GM18867 (cell line): ENCODE results near the gene FSTL4.
"Not testable (repeated sequence)": the region's sequence is repeated elsewhere in the genome, so short reads cannot be mapped to it uniquely, and the experiment has no call there.

Source experiments
- ATAC-seq: cut with Tn5 transposase; IDR thresholded peaks from one replicate; pipeline ENCODE4 v1.9.1; 2021; ENCODE audit warnings: mild to moderate bottlenecking, moderate library complexity; ENCODE audit not compliant: unreplicated experiment

The FSTL4 gene

GRCh38 chr5:133559960-133560359 lies 52.4 kb downstream of the FSTL4 start:
- ATAC-seq = no peak

DNA sequence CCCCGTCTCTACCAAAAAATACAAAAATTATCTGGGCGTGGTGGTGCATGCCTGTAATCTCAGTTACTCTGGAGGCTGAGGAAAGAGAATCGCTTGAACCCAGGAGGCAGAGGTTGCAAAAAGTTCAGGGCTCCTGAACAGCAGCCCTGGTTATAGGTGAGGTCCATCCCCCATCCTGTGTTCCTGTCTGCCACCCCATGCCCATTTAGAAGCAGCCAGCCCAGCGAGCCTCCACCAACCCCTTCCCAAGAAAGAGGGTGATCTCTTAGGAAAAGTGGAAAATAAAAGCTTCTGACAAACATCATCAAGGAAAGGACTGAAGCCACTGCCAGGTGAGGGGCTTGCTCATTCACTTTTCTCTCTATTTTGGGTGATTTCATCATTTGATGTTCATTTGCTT lies 55.8 kb downstream of the FSTL4 start:
- no peak for ATAC-seq

DNA sequence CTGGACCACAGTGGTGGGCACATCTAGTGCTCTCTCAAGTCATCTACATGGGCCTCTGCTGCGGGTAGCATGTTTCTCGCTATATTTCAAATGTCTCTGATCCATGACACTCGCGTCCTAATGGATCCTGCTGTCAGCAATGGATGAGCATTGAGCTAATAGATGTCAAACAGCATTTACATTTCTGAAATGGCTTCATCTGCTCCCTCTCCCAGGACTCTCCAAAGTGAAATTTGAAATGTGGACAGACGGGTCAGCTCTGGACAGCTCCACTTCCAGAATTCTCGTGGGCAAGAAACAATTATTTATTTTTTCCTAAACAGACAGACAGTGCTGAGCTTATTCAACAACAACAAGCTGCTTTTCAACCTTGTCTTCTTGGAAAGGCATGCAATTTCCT lies 58.1 kb downstream of the FSTL4 start:
- no peak for ATAC-seq

- ATAC-seq = peak; percentile 66
These were observed 59.3 kb downstream of the FSTL4 start for GRCh38 chr5:133552925-133553525.

DNA sequence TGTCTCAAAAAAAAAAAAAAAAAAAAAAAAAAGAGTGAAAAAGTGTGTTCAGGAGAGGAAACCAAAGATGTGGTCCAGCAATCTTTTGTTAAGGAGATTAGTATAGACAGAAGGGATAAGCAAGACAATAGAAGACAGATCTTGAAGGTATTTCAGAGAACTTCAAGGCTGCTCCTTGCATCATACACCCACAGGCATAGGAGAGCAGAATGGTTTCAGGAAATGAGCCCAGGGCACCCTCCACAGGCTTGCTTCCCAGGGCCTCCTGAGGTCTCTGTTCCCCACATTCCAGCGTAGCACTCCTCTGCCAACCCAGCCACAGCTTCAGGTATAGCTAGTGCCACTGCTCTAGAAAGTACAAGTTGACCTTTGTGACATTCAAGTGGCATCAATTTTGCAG lies 65.8 kb downstream of the FSTL4 start:
- no peak for ATAC-seq

GRCh38 chr5:133544346-133544745 lies 68.0 kb downstream of the FSTL4 start:
- ATAC-seq = no peak

DNA sequence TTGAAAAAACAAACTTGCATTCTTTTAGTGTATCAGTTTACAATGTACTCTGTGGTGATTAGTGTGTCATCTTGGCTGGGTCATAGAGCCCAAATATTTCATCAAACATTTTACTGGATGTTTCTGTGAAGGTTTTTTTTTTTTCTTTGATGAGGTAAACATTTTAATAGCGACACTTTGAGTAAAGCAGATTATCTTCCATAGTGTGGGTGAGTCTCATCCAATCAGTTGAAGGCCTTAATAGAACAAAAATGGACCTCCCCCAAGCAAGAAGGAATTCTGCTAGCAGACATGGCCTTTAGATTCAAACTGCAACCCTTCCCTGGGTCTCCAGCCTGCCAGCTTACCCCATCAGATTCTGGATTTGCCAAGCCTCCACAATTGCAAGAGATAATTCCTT lies 72.5 kb downstream of the FSTL4 start:
- ATAC-seq = no peak

- no peak for ATAC-seq
These were observed 73.6 kb downstream of the FSTL4 start for GRCh38 chr5:133538718-133539117.

GRCh38 chr5:133535241-133535929 lies 77.0 kb downstream of the FSTL4 start:
- not testable (repeated sequence) for ATAC-seq

DNA sequence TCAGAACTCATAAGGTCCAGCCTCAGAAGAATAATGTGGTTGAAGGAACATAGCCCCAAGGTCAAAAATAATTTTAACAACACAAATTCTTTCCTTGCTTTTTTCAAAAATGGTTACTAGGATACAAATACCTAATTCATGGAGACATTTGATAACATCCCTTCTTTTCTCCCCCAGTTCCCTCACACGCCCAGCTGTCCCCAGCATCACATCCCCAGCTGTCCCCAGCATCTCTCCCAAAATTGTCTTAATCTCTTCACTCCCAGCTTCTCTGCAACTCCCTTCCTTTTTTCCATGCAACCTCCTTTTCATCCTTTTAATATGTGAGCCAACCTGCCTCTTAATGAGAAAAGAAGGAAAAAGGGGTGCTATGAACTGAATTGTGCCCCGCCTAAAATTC lies 77.8 kb downstream of the FSTL4 start:
- ATAC-seq = no peak

GRCh38 chr5:133533541-133533940 lies 78.8 kb downstream of the FSTL4 start:
- no peak for ATAC-seq

DNA sequence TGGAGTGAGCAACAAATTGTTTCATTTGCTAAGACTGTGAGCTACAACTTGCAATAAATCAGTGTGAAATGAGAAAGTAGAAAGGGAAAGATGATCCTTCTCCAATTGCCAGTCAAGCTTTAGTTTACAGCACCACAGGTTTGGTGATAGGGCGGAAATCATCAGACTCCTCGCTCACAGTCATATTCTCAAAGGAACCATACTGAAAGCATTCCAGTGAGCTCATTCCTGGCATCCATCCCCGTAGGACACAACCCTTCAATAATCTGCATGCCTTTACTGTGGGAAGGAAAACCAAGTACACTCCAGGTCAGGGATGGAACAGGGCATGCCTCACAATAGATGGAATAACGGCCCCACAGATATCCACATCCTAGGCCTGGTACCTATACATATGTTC lies 80.7 kb downstream of the FSTL4 start:
- ATAC-seq = no peak

DNA sequence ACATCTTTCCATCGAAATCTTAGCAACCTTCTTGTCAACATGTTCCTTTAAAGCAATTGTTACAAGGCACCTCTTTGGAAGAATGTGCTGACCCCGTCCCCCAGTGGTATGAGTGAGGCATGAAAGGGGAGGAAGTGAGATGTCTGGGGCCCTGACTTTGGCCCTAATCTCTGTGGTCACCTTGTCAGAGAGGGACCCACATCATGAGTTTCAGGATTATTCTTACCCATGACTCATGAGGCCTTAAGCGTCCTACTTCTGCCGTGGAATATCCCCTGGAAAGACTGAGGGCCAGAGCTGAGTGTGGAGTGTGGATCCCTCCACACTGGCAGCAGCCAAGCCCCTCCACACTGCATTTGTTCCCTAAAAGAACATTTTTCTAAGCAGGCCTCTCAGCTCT lies 81.2 kb downstream of the FSTL4 start:
- ATAC-seq = peak; percentile 86

- no peak for ATAC-seq
These were observed 82.1 kb downstream of the FSTL4 start for GRCh38 chr5:133530270-133530669.

DNA sequence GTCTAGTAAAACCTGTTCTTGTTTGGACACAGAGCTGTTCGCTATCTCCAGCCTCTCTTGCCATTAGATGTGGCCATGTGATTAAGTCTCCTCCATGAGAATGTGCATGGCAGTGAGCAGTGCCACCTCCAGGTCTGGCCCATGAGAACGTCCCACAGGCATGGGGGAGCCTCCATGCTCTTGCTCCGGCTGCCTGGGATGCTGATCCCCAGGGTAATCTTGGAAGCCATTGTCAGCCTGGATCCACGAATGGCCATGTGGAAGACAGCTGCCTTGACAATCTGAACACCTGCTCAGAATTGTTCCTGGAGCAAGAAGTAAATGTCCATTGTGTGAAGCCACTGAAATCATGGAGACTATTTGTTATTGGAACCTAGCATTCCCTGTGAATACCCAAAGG lies 83.5 kb downstream of the FSTL4 start:
- no peak for ATAC-seq

GRCh38 chr5:133527311-133527710 lies 85.0 kb downstream of the FSTL4 start:
- no peak for ATAC-seq

- no peak for ATAC-seq
These were observed 86.0 kb downstream of the FSTL4 start for GRCh38 chr5:133526368-133526767.

DNA sequence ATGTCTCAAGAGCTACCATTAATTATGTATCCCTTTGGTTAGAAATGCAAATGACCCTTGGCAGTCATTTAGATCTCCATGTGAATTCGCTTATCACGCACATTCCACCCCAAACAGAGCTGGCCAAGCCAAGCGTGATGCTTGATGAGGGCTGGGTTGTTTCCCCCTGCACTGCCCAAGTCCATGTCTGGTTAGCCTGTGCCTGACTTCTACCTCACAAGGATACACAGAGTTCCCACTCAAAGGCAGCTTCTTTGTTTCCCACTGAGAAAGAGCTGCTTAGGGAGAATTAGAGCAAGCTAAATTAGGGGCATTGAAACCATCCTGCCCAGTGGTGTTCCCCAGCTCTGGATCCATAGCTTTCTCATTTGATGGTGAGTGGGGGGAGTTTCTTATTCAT lies 87.2 kb downstream of the FSTL4 start:
- no peak for ATAC-seq

GRCh38 chr5:133524666-133525065 lies 87.7 kb downstream of the FSTL4 start:
- no peak for ATAC-seq

GRCh38 chr5:133523961-133524586 lies 88.3 kb downstream of the FSTL4 start:
- no peak for ATAC-seq

- no peak for ATAC-seq
These were observed 89.2 kb downstream of the FSTL4 start for GRCh38 chr5:133523013-133523658.

GRCh38 chr5:133521801-133522200 lies 90.5 kb downstream of the FSTL4 start:
- ATAC-seq = no peak
